GM18502 (cell line): ENCODE data around the gene RGCC.

Experiments
- ATAC-seq: cut with Tn5 transposase; IDR thresholded peaks from one replicate; pipeline ENCODE4 v1.9.1; 2021; ENCODE audit warnings: mild to moderate bottlenecking; ENCODE audit not compliant: unreplicated experiment, poor library complexity

The RGCC gene

GRCh38 chr13:41513600-41513999 lies 56.2 kb downstream of the RGCC start:
- no peak for ATAC-seq

GRCh38 chr13:41514853-41515395 lies 57.6 kb downstream of the RGCC start:
- ATAC-seq, result no peak

- ATAC-seq, result no peak
Observed at GRCh38 chr13:41515491-41516139, 58.3 kb downstream of the RGCC start.

- no peak for ATAC-seq
Observed at GRCh38 chr13:41516166-41516565, 58.8 kb downstream of the RGCC start.

- ATAC-seq, result no peak
Observed at GRCh38 chr13:41516760-41517159, 59.4 kb downstream of the RGCC start.

- no peak for ATAC-seq
Observed at GRCh38 chr13:41520016-41520659, 62.8 kb downstream of the RGCC start.
